ENCODE data around the gene C17orf107.
A peak's percentile ranks its signal among the peaks of the same experiment; 100 is the strongest.

The C17orf107 gene

GRCh38 chr17:4950075-4950745 lies 50.9 kb downstream of the C17orf107 start:
- TF ChIP-seq CTCF (conservative IDR thresholded peaks at IDR 0.05; ENCODE audit: low read depth, low read length): no peak
- peak overlapping the region; percentile 45 for H3K4me3 ChIP-seq (ENCODE audit: low read depth, low read length)
- no peak for DNase-seq (ENCODE audit: low read depth)

- no peak for DNase-seq (ENCODE audit: low read depth)
- TF ChIP-seq CTCF (conservative IDR thresholded peaks at IDR 0.05; ENCODE audit: low read depth, low read length): no peak
- H3K4me3 ChIP-seq (ENCODE audit: low read depth, low read length): peak within 1 kb of the TSS; percentile 45
Measured at GRCh38 chr17:4950746-4951204, 51.4 kb downstream of the C17orf107 start, which contains the start of gene ENO3. TSS of gene ENO3 (plus strand) at chr17:4951119. CDS start at chr17:4951830, 711 bp downstream.

GRCh38 chr17:4951486-4951885 lies 52.1 kb downstream of the C17orf107 start:
- DNase-seq (ENCODE audit: low read depth): no peak
- H3K4me3 ChIP-seq (ENCODE audit: low read depth, low read length): no peak overlapping the region
- TF ChIP-seq CTCF (conservative IDR thresholded peaks at IDR 0.05; ENCODE audit: low read depth, low read length): no peak
